Natural killer cell (primary cell): Measurements from ENCODE around the gene CLEC1A. TPM values are rescaled to one million over a fixed set of nuclear protein-coding genes. Genes with fewer than 3 reads are reported as not detected.

Source experiments
- ATAC-seq, 3 donors: fragments of 150-1000 bp in 2 of 3; fragments of 200-7000 bp in 1 of 3; cut with Tn5 transposase; 1 replicate in 1 of 3; 2 replicates in 2 of 3; pipeline ENCODE4 v1.10.0; 2021; ENCODE audit warnings: mild to moderate bottlenecking in 2 of 3, moderate library complexity in 2 of 3
- DNase-seq, 2 donors: peaks; one replicate each; pipeline versions ENCODE4 v3.0.0 to v3.0.0-alpha.2; 2013 to 2021; ENCODE audit warnings: mixed read lengths in 1 of 2
- H3K27ac ChIP-seq: one replicate; pipeline ENCODE4 v1.5.1; 2013; ENCODE audit warnings: mild to moderate bottlenecking, low read length
- H3K27me3 ChIP-seq: one replicate; pipeline ENCODE4 v1.6.1; 2013; ENCODE audit warnings: low read length; ENCODE audit not compliant: control insufficient read depth, insufficient read depth
- H3K36me3 ChIP-seq: one replicate; pipeline ENCODE4 v1.6.1; 2013; ENCODE audit warnings: low read length; ENCODE audit not compliant: control insufficient read depth, insufficient read depth
- H3K4me1 ChIP-seq: one replicate; pipeline ENCODE4 v1.6.1; 2013; ENCODE audit warnings: low read length; ENCODE audit not compliant: control insufficient read depth, insufficient read depth
- H3K4me3 ChIP-seq: one replicate; pipeline ENCODE4 v1.5.1; 2013; ENCODE audit warnings: low read length
- H3K9me3 ChIP-seq: one replicate; pipeline ENCODE4 v1.6.1; 2013; ENCODE audit warnings: low read length; ENCODE audit not compliant: control insufficient read depth, insufficient read depth
- H3K27ac Mint-ChIP-seq, 2 donors: one replicate each; pipeline ENCODE4 v1.8.0; 2022; ENCODE audit warnings: mild to moderate bottlenecking in 2 of 2, mixed read lengths in 2 of 2, moderate library complexity in 1 of 2
- H3K27me3 Mint-ChIP-seq, 2 donors: one replicate each; pipeline ENCODE4 v1.8.0; 2022; ENCODE audit warnings: low read depth in 2 of 2, mixed read lengths in 2 of 2
- H3K36me3 Mint-ChIP-seq: one replicate; pipeline ENCODE4 v1.8.0; 2022; ENCODE audit warnings: mixed read lengths
- H3K4me1 Mint-ChIP-seq, 2 donors: one replicate each; pipeline ENCODE4 v1.8.0; 2022; ENCODE audit warnings: mixed read lengths in 2 of 2
- H3K4me3 Mint-ChIP-seq: one replicate; pipeline ENCODE4 v1.8.0; 2022; ENCODE audit warnings: mild to moderate bottlenecking, moderate library complexity, mixed read lengths
- H3K9me3 Mint-ChIP-seq, 2 donors: one replicate each; pipeline ENCODE4 v1.8.0; 2022; ENCODE audit warnings: mixed read lengths in 2 of 2
- WGBS: methylation state at CpG from one replicate; pipeline ENCODE4 v1.1.7; 2013; ENCODE audit warnings: missing lambda C conversion rate; ENCODE audit not compliant: insufficient coverage; 5-methylcytosine and 5-hydroxymethylcytosine counted together
- intact Hi-C: fragments of 100-400 bp; cut with micrococcal nuclease; formaldehyde crosslinking; loops from one replicate; pipeline ENCODE4 v1.14.2; 2022
- total RNA-seq, 4 donors: library from RNA; stranded (reverse); fragments of 120-200 nt in 1 of 4; gene quantifications; one replicate each; pipeline versions ENCODE4 v1.2.3 to v1.2.4, GENCODE V29; 2013 to 2022
- TF ChIP-seq, protein P1 (sequence below): fragments of 200-600 bp; IDR thresholded peaks from one replicate; pipeline ENCODE4 v1.8.0; 2022; ENCODE audit warnings: antibody characterized with exemption

CLEC1A gene
- total RNA-seq, 3 donors from 2014 or later (not counting 1 experiment from before 2014, with no cell fraction given) = not detected

DNA sequence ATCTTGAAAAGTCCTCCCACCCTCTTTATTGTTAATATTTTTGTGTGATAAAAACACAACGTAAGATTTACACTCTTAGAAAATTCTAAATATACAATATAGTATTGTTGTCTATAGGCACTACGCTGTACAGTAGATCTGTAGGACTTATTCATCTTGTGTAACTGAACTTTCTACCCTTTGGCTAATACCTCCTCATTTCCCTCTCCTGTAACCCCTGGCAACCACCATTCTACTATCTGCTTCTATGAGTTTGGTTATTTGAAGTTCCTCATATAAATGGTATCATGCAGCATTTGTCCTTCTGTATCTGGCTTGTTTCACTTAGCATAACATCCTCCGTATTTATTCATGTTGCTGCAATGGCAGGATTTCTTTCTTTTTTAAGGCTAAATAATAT, 73.5 kb downstream of the CLEC1A start:
- no peaks in the 10 kb centered on the region for H3K9me3 ChIP-seq
- ATAC-seq (no peak), DNase-seq (no peak)
- TF ChIP-seq, protein P1, sequence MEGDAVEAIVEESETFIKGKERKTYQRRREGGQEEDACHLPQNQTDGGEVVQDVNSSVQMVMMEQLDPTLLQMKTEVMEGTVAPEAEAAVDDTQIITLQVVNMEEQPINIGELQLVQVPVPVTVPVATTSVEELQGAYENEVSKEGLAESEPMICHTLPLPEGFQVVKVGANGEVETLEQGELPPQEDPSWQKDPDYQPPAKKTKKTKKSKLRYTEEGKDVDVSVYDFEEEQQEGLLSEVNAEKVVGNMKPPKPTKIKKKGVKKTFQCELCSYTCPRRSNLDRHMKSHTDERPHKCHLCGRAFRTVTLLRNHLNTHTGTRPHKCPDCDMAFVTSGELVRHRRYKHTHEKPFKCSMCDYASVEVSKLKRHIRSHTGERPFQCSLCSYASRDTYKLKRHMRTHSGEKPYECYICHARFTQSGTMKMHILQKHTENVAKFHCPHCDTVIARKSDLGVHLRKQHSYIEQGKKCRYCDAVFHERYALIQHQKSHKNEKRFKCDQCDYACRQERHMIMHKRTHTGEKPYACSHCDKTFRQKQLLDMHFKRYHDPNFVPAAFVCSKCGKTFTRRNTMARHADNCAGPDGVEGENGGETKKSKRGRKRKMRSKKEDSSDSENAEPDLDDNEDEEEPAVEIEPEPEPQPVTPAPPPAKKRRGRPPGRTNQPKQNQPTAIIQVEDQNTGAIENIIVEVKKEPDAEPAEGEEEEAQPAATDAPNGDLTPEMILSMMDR = no peak
- Mint-ChIP-seq H3K36me3 (no peaks in the 10 kb centered on the region), H3K9me3 (no peaks in the 10 kb centered on the region), H3K27me3 (peaks cover 0 to 8% of the 10 kb centered on the region in 2 donors), H3K4me3 (no peak overlapping the region), H3K4me1 (no peaks in the 10 kb centered on the region), H3K27ac (no peak overlapping the region)
- intact Hi-C loops = no loop called here
- H3K4me3 ChIP-seq = no peak overlapping the region
- H3K36me3 ChIP-seq = no peaks in the 10 kb centered on the region
- H3K27me3 ChIP-seq = peaks cover 2% of the 10 kb centered on the region
- 100% methylated on average over 1 of the region's 3 CpGs for WGBS
- no peaks in the 10 kb centered on the region for H3K4me1 ChIP-seq
- no peak overlapping the region for H3K27ac ChIP-seq

DNA sequence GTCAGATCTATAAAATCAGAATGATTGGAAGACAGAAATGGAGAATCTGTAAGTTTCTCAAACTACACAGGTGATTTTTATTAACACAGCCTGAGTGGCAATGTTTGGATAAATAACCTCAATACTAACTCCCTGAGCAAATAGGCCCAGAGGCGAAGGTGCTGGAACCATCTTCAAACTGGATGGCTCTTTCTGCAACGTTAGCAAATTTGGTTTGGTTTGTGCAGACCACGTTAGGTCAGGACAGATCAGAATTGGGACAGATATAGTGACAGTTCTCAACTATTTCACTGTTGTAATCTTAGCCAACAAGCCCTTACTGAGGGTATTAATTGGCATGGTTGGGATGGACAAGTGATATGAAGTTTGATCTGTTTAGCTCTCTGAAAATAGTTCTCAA, 77.4 kb downstream of the CLEC1A start:
- ATAC-seq = no peak
- Histone ChIP-seq H3K4me3 (no peak overlapping the region), H3K36me3 (no peaks in the 10 kb centered on the region), H3K27ac (no peak overlapping the region), H3K27me3 (peaks cover 2% of the 10 kb centered on the region), H3K4me1 (no peaks in the 10 kb centered on the region), H3K9me3 (no peaks in the 10 kb centered on the region)
- 86% methylated on average over 3 of the region's 3 CpGs for WGBS
- Mint-ChIP-seq H3K4me3 (no peak overlapping the region), H3K27me3 (no peaks in the 10 kb centered on the region), H3K9me3 (no peaks in the 10 kb centered on the region), H3K27ac (no peak overlapping the region), H3K4me1 (no peaks in the 10 kb centered on the region), H3K36me3 (no peaks in the 10 kb centered on the region)
- intact Hi-C loops = no loop called here
- DNase-seq = no peak
- TF ChIP-seq, protein P1 = no peak

Other genes starting within 250 kb of the CLEC1A start
- gene CLEC2B, start 229.6 kb downstream of the CLEC1A start, total RNA-seq = 100 to 1,000 TPM; 158 to 302 (median 220) TPM
- gene KLRF2, start 217.5 kb downstream of the CLEC1A start, total RNA-seq = not detected
- gene CLEC2A, start 166.6 kb downstream of the CLEC1A start, total RNA-seq = not detected
- gene CLEC12A, start 127.6 kb downstream of the CLEC1A start, total RNA-seq = 10 to 100 TPM; 13.6 to 18.9 (median 14.8) TPM
- 1 to 10 TPM in 2 of 3 donors, under 1 TPM in 1; 0.50 to 2.3 (median 1.0) TPM for gene CLEC1B, start 99.9 kb downstream of the CLEC1A start, total RNA-seq
- 1 to 10 TPM; 3.9 to 5.8 (median 4.9) TPM for gene CLEC12B, start 88.4 kb downstream of the CLEC1A start, total RNA-seq
- 1 to 10 TPM in 1 of 3 donors, not detected in 2; 1.9 TPM for gene CLEC9A, start 68.3 kb downstream of the CLEC1A start, total RNA-seq
- 10 to 100 TPM in 2 of 3 donors, 1 to 10 TPM in 1; 7.7 to 22.3 (median 20.8) TPM for gene CLEC7A, start 31.2 kb upstream of the CLEC1A start, total RNA-seq
- gene OLR1, start 73.1 kb upstream of the CLEC1A start, total RNA-seq = 1 to 10 TPM in 2 of 3 donors, not detected in 1; 2.3 to 3.1 TPM
- 1 to 10 TPM in 1 of 3 donors, not detected in 2; 1.5 TPM for gene TMEM52B, start 80.0 kb upstream of the CLEC1A start, total RNA-seq
- gene GABARAPL1, start 113.9 kb upstream of the CLEC1A start, total RNA-seq = 100 to 1,000 TPM; 157 to 233 (median 160) TPM
- gene KLRD1, start 208.9 kb upstream of the CLEC1A start, total RNA-seq = 100 to 1,000 TPM; 568 to 782 (median 688) TPM